Sigmoid colon (tissue), 7 donors: ENCODE data around the gene MLC1. TPM values are rescaled to one million over a fixed set of nuclear protein-coding genes. Genes with fewer than 3 reads are reported as not detected.

ENCODE experiments used
- DNase-seq: peaks from one replicate; pipeline ENCODE4 v3.0.0-alpha.2; 2019
- H3K27ac ChIP-seq, 4 donors: fragments of 200-600 bp; sonication (generic); one replicate each; pipeline ENCODE4 v1.5.1; 2016 to 2019; ENCODE audit warnings: mild to moderate bottlenecking in 1 of 4
- H3K27me3 ChIP-seq, 3 donors: fragments of 200-600 bp; sonication (generic); one replicate each; pipeline ENCODE4 v1.5.1; 2019; ENCODE audit warnings: mild to moderate bottlenecking in 1 of 3
- H3K36me3 ChIP-seq, 4 donors: fragments of 200-600 bp; sonication (generic); one replicate each; pipeline ENCODE4 v1.5.1; 2016 to 2019
- H3K4me1 ChIP-seq, 4 donors: fragments of 200-600 bp; sonication (generic); one replicate each; pipeline ENCODE4 v1.5.1; 2017 to 2019
- H3K4me3 ChIP-seq, 4 donors: fragments of 200-600 bp; sonication (generic); one replicate each; pipeline ENCODE4 v1.5.1; 2017 to 2019; ENCODE audit warnings: mild to moderate bottlenecking in 2 of 4, moderate library complexity in 1 of 4
- H3K9me3 ChIP-seq, 4 donors: fragments of 200-600 bp in 3 of 4; sonication (generic) in 3 of 4; one replicate each; pipeline versions ENCODE4 v1.5.1 to v1.6.1; 2013 to 2019
- CTCF ChIP-seq, 4 experiments: fragments of 450-650 bp in 3 of 4; fragments of 200-600 bp in 1 of 4; IDR thresholded peaks; one replicate each; pipeline ENCODE4 v1.5.1; 2016 to 2019; ENCODE audit warnings: antibody characterized with exemption in 4 of 4, mild to moderate bottlenecking in 3 of 4, moderate library complexity in 2 of 4
- EP300 ChIP-seq, 4 donors: sonication (generic); formaldehyde crosslinking; IDR thresholded peaks; one replicate each; pipeline ENCODE4 v1.6.1; 2017; ENCODE audit warnings: antibody characterized with exemption in 4 of 4
- POLR2A ChIP-seq, 2 donors: fragments of 450-650 bp; IDR thresholded peaks; one replicate each; pipeline ENCODE4 v1.6.1; 2016; ENCODE audit warnings: antibody characterized with exemption in 2 of 2, mild to moderate bottlenecking in 2 of 2, moderate library complexity in 2 of 2
- POLR2AphosphoS5 ChIP-seq, 4 donors: sonication (generic); formaldehyde crosslinking; IDR thresholded peaks; one replicate each; pipeline ENCODE4 v1.6.1; 2017; ENCODE audit warnings: antibody characterized with exemption in 4 of 4
- WGBS, 2 donors: extraction: QIAGEN DNeasy Blood & Tissue Kit; methylation state at CpG; one replicate each; pipeline ENCODE4 v1.1.7; 2013; 5-methylcytosine and 5-hydroxymethylcytosine counted together
- intact Hi-C: fragments of 100-400 bp; cut with DNase I; formaldehyde crosslinking; loops from one replicate; pipeline ENCODE4 v1.15.1; 2023
- polyA plus RNA-seq, 3 donors: library from polyadenylated mRNA; stranded (reverse); fragments of 200-250 nt; gene quantifications; one replicate each; pipeline ENCODE4 v1.2.3, GENCODE V29; 2013
- total RNA-seq, 4 donors: library from RNA; depleted of rRNA; stranded (reverse); fragments of >200 nt; gene quantifications; one replicate each; pipeline ENCODE4 v1.1.0, GENCODE V29; 2016
- donor health status: healthy with polysubstance abuse.
- donor health status: Bipolar disorder and iron deficiency.
- donor health status: healthy.

MLC1 gene
- total and polyA plus RNA-seq, 7 donors: 0.14 to 0.23 (median 0.16) TPM; not detected in 4

- WGBS, 2 donors: 36 to 78% methylated on average over 9 of the region's 9 CpGs
- peaks cover 3 to 14% (median 10%) of the 10 kb centered on the region in 3 donors for H3K27me3 ChIP-seq
- H3K4me3 ChIP-seq: no peak overlapping the region
- TF ChIP-seq EP300 (IDR thresholded peaks at IDR 0.05) (no peak), POLR2AphosphoS5 (IDR thresholded peaks at IDR 0.05) (no peak), CTCF (IDR thresholded peaks at IDR 0.05) (no peak), POLR2A (IDR thresholded peaks at IDR 0.05) (no peak)
- intact Hi-C loops: no loop called here
- no peaks in the 10 kb centered on the region for H3K36me3 ChIP-seq
- no peak for DNase-seq
- no peaks in the 10 kb centered on the region for H3K9me3 ChIP-seq
- no peaks in the 10 kb centered on the region for H3K4me1 ChIP-seq
- H3K27ac ChIP-seq: no peak overlapping the region
Observed at GRCh38 chr22:50078761-50079160, 6.5 kb downstream of the MLC1 start.

GRCh38 chr22:50078246-50078645 is 7.0 kb downstream of the MLC1 start:
- H3K27me3 ChIP-seq: peaks cover 0 to 10% (median 9%) of the 10 kb centered on the region in 3 donors
- intact Hi-C loops: no loop called here
- no peak overlapping the region for H3K4me3 ChIP-seq
- 92 to 96% methylated on average over 13 of the region's 13 CpGs for WGBS, 2 donors
- H3K9me3 ChIP-seq: no peaks in the 10 kb centered on the region
- H3K4me1 ChIP-seq: no peaks in the 10 kb centered on the region
- H3K27ac ChIP-seq: no peak overlapping the region
- no peaks in the 10 kb centered on the region for H3K36me3 ChIP-seq
- TF ChIP-seq POLR2AphosphoS5 (IDR thresholded peaks at IDR 0.05) (no peak), POLR2A (IDR thresholded peaks at IDR 0.05) (no peak), CTCF (IDR thresholded peaks at IDR 0.05) (no peak), EP300 (IDR thresholded peaks at IDR 0.05) (no peak)
- no peak for DNase-seq

- WGBS, 2 donors: 89 to 90% methylated on average over 43 of the region's 43 CpGs
- Histone ChIP-seq H3K4me1 (no peaks in the 10 kb centered on the region), H3K27ac (no peak overlapping the region), H3K9me3 (no peaks in the 10 kb centered on the region), H3K4me3 (no peak overlapping the region), H3K27me3 (peaks cover 0 to 5% (median 3%) of the 10 kb centered on the region in 3 donors), H3K36me3 (no peaks in the 10 kb centered on the region)
- TF ChIP-seq CTCF (IDR thresholded peaks at IDR 0.05): no peak
- no peak for TF ChIP-seq POLR2A (IDR thresholded peaks at IDR 0.05)
- TF ChIP-seq EP300 (IDR thresholded peaks at IDR 0.05): no peak
- DNase-seq: no peak
- intact Hi-C loops: no loop called here
Observed at GRCh38 chr22:50076646-50077535, 8.3 kb downstream of the MLC1 start.

GRCh38 chr22:50074551-50075530 is 10.4 kb downstream of the MLC1 start:
- TF ChIP-seq CTCF (IDR thresholded peaks at IDR 0.05) (no peak), POLR2AphosphoS5 (IDR thresholded peaks at IDR 0.05) (no peak), EP300 (IDR thresholded peaks at IDR 0.05) (no peak), POLR2A (IDR thresholded peaks at IDR 0.05) (no peak)
- 27 to 74% methylated on average over 32 of the region's 32 CpGs for WGBS, 2 donors
- Histone ChIP-seq H3K4me1 (no peaks in the 10 kb centered on the region), H3K36me3 (no peaks in the 10 kb centered on the region), H3K9me3 (no peaks in the 10 kb centered on the region), H3K27ac (no peak overlapping the region), H3K4me3 (no peak overlapping the region), H3K27me3 (peaks cover 0 to 3% (median 0%) of the 10 kb centered on the region in 3 donors)
- intact Hi-C loops: no loop called here
- no peak for DNase-seq
